GM18909 (cell line): ENCODE data around the gene MAP4K4.

Source experiments
- ATAC-seq: cut with Tn5 transposase; IDR thresholded peaks from one replicate; pipeline ENCODE4 v1.9.1; 2021; ENCODE audit warnings: mild to moderate bottlenecking; ENCODE audit not compliant: unreplicated experiment, poor library complexity

Gene MAP4K4

GRCh38 chr2:101718479-101718878 lies 21.0 kb downstream of the MAP4K4 start:
- no peak for ATAC-seq

GRCh38 chr2:101718993-101719571 lies 21.6 kb downstream of the MAP4K4 start:
- ATAC-seq = no peak

- ATAC-seq = no peak
Measured at GRCh38 chr2:101720732-101721131, 23.2 kb downstream of the MAP4K4 start.

GRCh38 chr2:101722864-101723263 lies 25.4 kb downstream of the MAP4K4 start:
- no peak for ATAC-seq

- ATAC-seq = no peak
Measured at GRCh38 chr2:101723371-101724124, 26.0 kb downstream of the MAP4K4 start.

- ATAC-seq = no peak
Measured at GRCh38 chr2:101724125-101724474, 26.6 kb downstream of the MAP4K4 start.

- ATAC-seq = no peak
Measured at GRCh38 chr2:101725038-101725437, 27.5 kb downstream of the MAP4K4 start.

- no peak for ATAC-seq
Measured at GRCh38 chr2:101725515-101726192, 28.1 kb downstream of the MAP4K4 start.

- ATAC-seq = no peak
Measured at GRCh38 chr2:101728865-101729264, 31.4 kb downstream of the MAP4K4 start.

- ATAC-seq = no peak
Measured at GRCh38 chr2:101729521-101730190, 32.1 kb downstream of the MAP4K4 start.

- no peak for ATAC-seq
Measured at GRCh38 chr2:101731221-101732054, 33.9 kb downstream of the MAP4K4 start.

GRCh38 chr2:101732199-101732598 lies 34.7 kb downstream of the MAP4K4 start:
- ATAC-seq = no peak

GRCh38 chr2:101732773-101733256 lies 35.3 kb downstream of the MAP4K4 start:
- ATAC-seq = no peak

- no peak for ATAC-seq
Measured at GRCh38 chr2:101733257-101733993, 35.9 kb downstream of the MAP4K4 start.

- ATAC-seq = no peak
Measured at GRCh38 chr2:101734505-101735165, 37.1 kb downstream of the MAP4K4 start.

GRCh38 chr2:101735166-101735533 lies 37.6 kb downstream of the MAP4K4 start:
- no peak for ATAC-seq

GRCh38 chr2:101736233-101736632 lies 38.7 kb downstream of the MAP4K4 start:
- no peak for ATAC-seq

GRCh38 chr2:101736861-101737291 lies 39.4 kb downstream of the MAP4K4 start:
- no peak for ATAC-seq
